ENCODE data around the gene MDM4. TPM values are rescaled to one million over a fixed set of nuclear protein-coding genes. Genes with fewer than 3 reads are reported as not detected.

Gene MDM4
- total and polyA plus RNA-seq, 4 experiments from 2014 or later, result 7.7 to 237 (median 120) TPM

GRCh38 chr1:204524986-204525385 is 8.8 kb downstream of the MDM4 start:
- Mint-ChIP-seq H3K9me3 (peaks cover 0 to 7% (median 3%) of the 10 kb centered on the region in 8 donors), H3K36me3 (peaks cover 41 to 55% of the 10 kb centered on the region in 2 donors), H3K27ac (peak overlapping the region in 4 of 7 donors; percentile 29 to 71 (median 50)), H3K4me1 (peaks cover 26 to 51% (median 41%) of the 10 kb centered on the region in 4 donors), H3K27me3 (no peaks in the 10 kb centered on the region), H3K4me3 (peak overlapping the region in 3 of 8 donors; percentile 8 to 54 (median 10))
- no peak for DNase-seq
- H3K9me3 ChIP-seq (ENCODE audit: control insufficient read depth in 1 of 2, low read length in 2 of 2), result no peaks in the 10 kb centered on the region
- intact Hi-C loops (cut with micrococcal nuclease), result no loop called here
- peaks cover 49% of the 10 kb centered on the region for H3K4me1 ChIP-seq (ENCODE audit: insufficient read depth, low read length)
- H3K36me3 ChIP-seq (ENCODE audit: insufficient read depth, low read length), result peaks cover 47% of the 10 kb centered on the region
- CTCF ChIA-PET (ENCODE audit: partially characterized antibody), result interaction anchor here (0.9 to 3.6 kb wide), 9 partner anchors 9 to 93 kb away, joined by 3 to 11 read pairs (median 5); partner anchors contain the start of gene MDM4
- POLR2A ChIA-PET (ENCODE audit: partially characterized antibody), result interaction anchor here (0.8 to 12.9 kb wide), 7 partner anchors 9 to 114 kb away, joined by 3 to 178 read pairs (median 6); partner anchors contain the start of genes MDM4 and PIK3C2B
- H3K27ac ChIP-seq (ENCODE audit: low read depth, low read length), result no peak overlapping the region
- no peak overlapping the region for H3K4me3 ChIP-seq (ENCODE audit: low read length in 2 of 2)
- H3K27me3 ChIP-seq (ENCODE audit: insufficient read depth, low read length), result no peaks in the 10 kb centered on the region

DNA sequence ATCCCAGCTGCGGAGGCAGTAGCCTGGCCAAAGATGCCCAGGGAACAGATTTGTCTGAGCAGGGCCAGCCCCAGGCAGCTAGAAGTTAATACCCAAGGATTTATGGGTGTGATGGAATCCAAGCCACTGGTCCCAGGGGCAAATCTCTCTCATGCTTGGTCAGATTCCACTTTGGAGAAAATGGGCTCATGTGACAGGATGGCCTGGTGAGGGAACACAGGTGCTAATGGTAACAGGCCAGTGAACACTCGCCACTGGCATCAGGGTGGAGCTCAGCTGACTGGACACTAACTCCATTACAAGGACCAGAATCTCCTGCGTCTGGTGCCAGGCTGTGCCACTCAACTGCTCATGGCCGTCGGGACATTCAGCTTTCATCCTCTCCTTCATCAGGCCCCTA is 12.0 kb downstream of the MDM4 start:
- Histone ChIP-seq H3K4me3 (ENCODE audit: low read length in 2 of 2) (no peak overlapping the region), H3K36me3 (ENCODE audit: insufficient read depth, low read length) (peaks cover 79% of the 10 kb centered on the region), H3K27me3 (ENCODE audit: insufficient read depth, low read length) (no peaks in the 10 kb centered on the region), H3K4me1 (ENCODE audit: insufficient read depth, low read length) (peaks cover 21% of the 10 kb centered on the region), H3K9me3 (ENCODE audit: control insufficient read depth in 1 of 2, low read length in 2 of 2) (no peaks in the 10 kb centered on the region), H3K27ac (ENCODE audit: low read depth, low read length) (no peak overlapping the region)
- H3K27ac Mint-ChIP-seq, result peak overlapping the region in 1 of 7 donors; percentile 36
- intact Hi-C loops (cut with micrococcal nuclease), result no loop called here
- no peak for DNase-seq
- peaks cover 20 to 31% (median 28%) of the 10 kb centered on the region in 4 donors for H3K4me1 Mint-ChIP-seq
- no peak overlapping the region for H3K4me3 Mint-ChIP-seq
- POLR2A ChIA-PET (ENCODE audit: partially characterized antibody), result interaction anchor here (1.3 to 4.8 kb wide), 4 partner anchors 11 to 37 kb away, joined by 3 to 23 read pairs (median 10); partner anchors contain the start of gene MDM4
- H3K36me3 Mint-ChIP-seq, result peaks cover 56 to 74% of the 10 kb centered on the region in 2 donors
- no peaks in the 10 kb centered on the region for H3K27me3 Mint-ChIP-seq
- H3K9me3 Mint-ChIP-seq, result peaks cover 0 to 7% (median 1%) of the 10 kb centered on the region in 8 donors
- CTCF ChIA-PET (ENCODE audit: partially characterized antibody), result interaction anchor here (0.8 to 3.6 kb wide), 10 partner anchors 10 to 365 kb away, joined by 3 to 11 read pairs (median 3); partner anchors contain the start of gene MDM4

GRCh38 chr1:204528677-204529076 is 12.5 kb downstream of the MDM4 start:
- Mint-ChIP-seq H3K36me3 (peaks cover 54 to 75% of the 10 kb centered on the region in 2 donors), H3K27ac (peak overlapping the region in 2 of 7 donors; percentile 36 to 42), H3K9me3 (peaks cover 0 to 4% (median 1%) of the 10 kb centered on the region in 8 donors), H3K4me3 (no peak overlapping the region), H3K4me1 (peaks cover 18 to 30% (median 25%) of the 10 kb centered on the region in 4 donors), H3K27me3 (no peaks in the 10 kb centered on the region)
- peaks cover 83% of the 10 kb centered on the region for H3K36me3 ChIP-seq (ENCODE audit: insufficient read depth, low read length)
- no peak overlapping the region for H3K27ac ChIP-seq (ENCODE audit: low read depth, low read length)
- no peaks in the 10 kb centered on the region for H3K27me3 ChIP-seq (ENCODE audit: insufficient read depth, low read length)
- no peaks in the 10 kb centered on the region for H3K9me3 ChIP-seq (ENCODE audit: control insufficient read depth in 1 of 2, low read length in 2 of 2)
- no peak for DNase-seq
- no peak overlapping the region for H3K4me3 ChIP-seq (ENCODE audit: low read length in 2 of 2)
- ChIA-PET POLR2A (ENCODE audit: partially characterized antibody) (interaction anchor here (0.7 to 4.8 kb wide), 5 partner anchors 8 to 37 kb away, joined by 3 to 23 read pairs (median 5); partner anchors contain the start of gene MDM4), CTCF (ENCODE audit: partially characterized antibody) (interaction anchor here (1.1 to 3.6 kb wide), 6 partner anchors 12 to 235 kb away, joined by 3 to 10 read pairs (median 3); partner anchors contain the start of gene MDM4)
- peaks cover 18% of the 10 kb centered on the region for H3K4me1 ChIP-seq (ENCODE audit: insufficient read depth, low read length)
- intact Hi-C loops (cut with micrococcal nuclease), result no loop called here

DNA sequence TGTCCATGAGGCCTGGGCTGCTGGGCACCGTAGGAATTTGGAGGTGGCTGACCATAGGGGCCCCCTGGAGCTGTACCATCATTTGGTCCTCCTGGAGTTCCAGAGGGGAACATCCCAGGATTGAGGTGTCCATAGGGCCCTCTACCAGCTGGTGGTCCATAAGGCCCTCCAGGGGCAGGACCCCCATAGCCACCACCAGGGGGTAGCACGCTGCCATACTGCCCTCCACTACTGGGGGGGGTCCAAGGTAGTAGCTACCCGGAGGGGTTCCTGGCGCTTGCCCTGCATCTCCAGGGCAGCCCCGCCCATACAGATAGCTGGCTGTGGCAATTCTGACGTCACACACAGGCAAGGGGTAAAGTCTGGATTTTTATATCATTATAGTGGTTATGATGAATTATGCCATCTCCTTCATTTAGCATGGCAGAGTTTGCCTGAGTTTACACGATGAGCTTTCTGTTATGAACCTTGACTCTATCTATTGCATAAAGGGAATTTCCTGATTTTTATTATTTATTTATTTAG is 13.2 kb downstream of the MDM4 start:
- H3K36me3 Mint-ChIP-seq, result peaks cover 53 to 78% of the 10 kb centered on the region in 2 donors
- H3K27ac ChIP-seq (ENCODE audit: low read depth, low read length), result no peak overlapping the region
- DNase-seq, result no peak
- POLR2A ChIA-PET (ENCODE audit: partially characterized antibody), result interaction anchor here (1.1 to 4.8 kb wide), 4 partner anchors 9 to 22 kb away, joined by 3 to 23 read pairs (median 10); partner anchors contain the start of gene MDM4
- H3K9me3 Mint-ChIP-seq, result no peaks in the 10 kb centered on the region
- H3K36me3 ChIP-seq (ENCODE audit: insufficient read depth, low read length), result peaks cover 90% of the 10 kb centered on the region
- no peak overlapping the region for H3K4me3 ChIP-seq (ENCODE audit: low read length in 2 of 2)
- CTCF ChIA-PET (ENCODE audit: partially characterized antibody), result interaction anchor here (1.1 to 1.5 kb wide), 3 partner anchors 22 to 234 kb away, joined by 3 to 4 read pairs (median 3); no protein-coding TSS in a partner anchor
- intact Hi-C loops (cut with micrococcal nuclease), result no loop called here
- H3K4me1 Mint-ChIP-seq, result peaks cover 15 to 23% (median 19%) of the 10 kb centered on the region in 4 donors
- no peak overlapping the region for H3K27ac Mint-ChIP-seq
- no peaks in the 10 kb centered on the region for H3K9me3 ChIP-seq (ENCODE audit: control insufficient read depth in 1 of 2, low read length in 2 of 2)
- H3K4me3 Mint-ChIP-seq, result no peak overlapping the region
- H3K4me1 ChIP-seq (ENCODE audit: insufficient read depth, low read length), result peaks cover 12% of the 10 kb centered on the region
- no peaks in the 10 kb centered on the region for H3K27me3 Mint-ChIP-seq
- no peaks in the 10 kb centered on the region for H3K27me3 ChIP-seq (ENCODE audit: insufficient read depth, low read length)

DNA sequence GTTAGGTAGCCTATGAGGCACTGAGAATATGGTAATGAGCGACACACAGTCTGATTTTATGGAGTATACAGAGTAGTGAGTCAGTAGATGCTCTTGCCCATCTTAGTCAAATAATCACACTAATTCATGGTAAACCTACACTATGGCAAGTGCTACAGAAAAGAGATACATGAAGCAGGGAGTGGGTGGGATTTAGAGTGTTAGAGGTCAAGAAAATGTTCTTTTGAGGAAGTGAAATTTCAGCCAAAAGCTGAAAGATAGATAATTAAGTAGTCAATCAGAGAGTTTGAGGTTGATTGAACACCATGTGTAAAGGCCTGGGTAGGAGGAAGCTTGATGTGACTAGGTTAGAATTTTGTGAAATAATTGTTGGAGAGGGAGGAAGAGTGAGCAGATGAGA is 14.7 kb downstream of the MDM4 start:
- Histone ChIP-seq H3K36me3 (ENCODE audit: insufficient read depth, low read length) (peaks cover 87% of the 10 kb centered on the region), H3K4me3 (ENCODE audit: low read length in 2 of 2) (no peak overlapping the region), H3K27me3 (ENCODE audit: insufficient read depth, low read length) (no peaks in the 10 kb centered on the region), H3K27ac (ENCODE audit: low read depth, low read length) (no peak overlapping the region), H3K9me3 (ENCODE audit: control insufficient read depth in 1 of 2, low read length in 2 of 2) (no peaks in the 10 kb centered on the region), H3K4me1 (ENCODE audit: insufficient read depth, low read length) (no peaks in the 10 kb centered on the region)
- no peak overlapping the region for H3K4me3 Mint-ChIP-seq
- intact Hi-C loops (cut with micrococcal nuclease), result no loop called here
- no peaks in the 10 kb centered on the region for H3K27me3 Mint-ChIP-seq
- CTCF ChIA-PET (ENCODE audit: partially characterized antibody), result interaction anchor here (1.1 to 1.7 kb wide), 3 partner anchors 16 to 100 kb away, joined by 3 to 6 read pairs (median 3); no protein-coding TSS in a partner anchor
- DNase-seq, result no peak
- POLR2A ChIA-PET (ENCODE audit: partially characterized antibody), result interaction anchor here (4.8 kb wide), 1 partner anchor 14 kb away, joined by 23 read pairs; the partner anchor contains the start of gene MDM4
- H3K27ac Mint-ChIP-seq, result peak overlapping the region in 5 of 7 donors; percentile 1 to 85 (median 46)
- H3K4me1 Mint-ChIP-seq, result peaks cover 10 to 17% (median 13%) of the 10 kb centered on the region in 4 donors
- H3K9me3 Mint-ChIP-seq, result no peaks in the 10 kb centered on the region
- H3K36me3 Mint-ChIP-seq, result peaks cover 48 to 73% of the 10 kb centered on the region in 2 donors

DNA sequence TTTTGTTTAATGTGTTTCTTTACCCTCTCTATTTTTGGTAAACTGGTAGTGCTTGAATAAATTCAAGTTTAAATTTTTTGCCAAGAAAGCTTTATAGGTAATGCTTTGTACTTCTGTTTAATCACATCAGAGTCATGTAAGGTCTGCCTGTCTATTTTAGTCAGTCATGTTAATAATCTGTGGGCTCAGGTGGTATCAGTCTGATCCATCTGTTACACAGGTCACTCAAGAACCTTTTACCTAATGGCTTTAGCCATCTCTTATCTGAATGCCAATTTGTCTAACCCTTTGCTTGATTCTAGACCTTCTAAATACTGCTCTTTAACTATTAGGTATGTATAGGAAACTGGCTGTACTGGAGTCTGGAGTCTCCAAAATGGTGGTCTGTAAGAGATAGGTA is 16.6 kb downstream of the MDM4 start:
- H3K4me1 ChIP-seq (ENCODE audit: insufficient read depth, low read length), result no peaks in the 10 kb centered on the region
- Mint-ChIP-seq H3K27me3 (no peaks in the 10 kb centered on the region), H3K4me1 (peaks cover 15 to 22% (median 19%) of the 10 kb centered on the region in 4 donors), H3K27ac (peak overlapping the region in 3 of 7 donors; percentile 1 to 50 (median 27)), H3K36me3 (peaks cover 55 to 80% of the 10 kb centered on the region in 2 donors), H3K9me3 (no peaks in the 10 kb centered on the region), H3K4me3 (no peak overlapping the region)
- no peaks in the 10 kb centered on the region for H3K27me3 ChIP-seq (ENCODE audit: insufficient read depth, low read length)
- H3K36me3 ChIP-seq (ENCODE audit: insufficient read depth, low read length), result peaks cover 80% of the 10 kb centered on the region
- ChIA-PET POLR2A (ENCODE audit: partially characterized antibody) (interaction anchor here (1.3 kb wide), 1 partner anchor 17 kb away, joined by 3 read pairs; the partner anchor contains the start of gene MDM4), CTCF (ENCODE audit: partially characterized antibody) (interaction anchor here (1.0 kb wide), 1 partner anchor 13 kb away, joined by 3 read pairs; no protein-coding TSS in a partner anchor)
- H3K27ac ChIP-seq (ENCODE audit: low read depth, low read length), result no peak overlapping the region
- intact Hi-C loops (cut with micrococcal nuclease), result no loop called here
- no peaks in the 10 kb centered on the region for H3K9me3 ChIP-seq (ENCODE audit: control insufficient read depth in 1 of 2, low read length in 2 of 2)
- H3K4me3 ChIP-seq (ENCODE audit: low read length in 2 of 2), result no peak overlapping the region
- DNase-seq, result no peak

GRCh38 chr1:204541626-204542025 is 25.4 kb downstream of the MDM4 start:
- H3K27me3 ChIP-seq (ENCODE audit: insufficient read depth, low read length), result no peaks in the 10 kb centered on the region
- ChIA-PET CTCF (ENCODE audit: partially characterized antibody) (interaction anchor here (0.9 to 1.7 kb wide), 3 partner anchors 35 to 111 kb away, joined by 3 to 4 read pairs (median 3); no protein-coding TSS in a partner anchor), POLR2A (ENCODE audit: partially characterized antibody) (interaction anchor here (0.6 to 9.3 kb wide), 3 partner anchors 23 to 43 kb away, joined by 3 to 178 read pairs (median 3); partner anchors contain the start of gene MDM4)
- Mint-ChIP-seq H3K4me3 (peak overlapping the region in 2 of 8 donors; percentile 9 to 16), H3K9me3 (no peaks in the 10 kb centered on the region), H3K27me3 (no peaks in the 10 kb centered on the region), H3K36me3 (peaks cover 62 to 76% of the 10 kb centered on the region in 2 donors), H3K4me1 (peaks cover 31 to 67% (median 51%) of the 10 kb centered on the region in 4 donors), H3K27ac (peak overlapping the region in 6 of 7 donors; percentile 8 to 91 (median 54))
- H3K27ac ChIP-seq (ENCODE audit: low read depth, low read length), result no peak overlapping the region
- H3K4me1 ChIP-seq (ENCODE audit: insufficient read depth, low read length), result peaks cover 46% of the 10 kb centered on the region
- no peaks in the 10 kb centered on the region for H3K9me3 ChIP-seq (ENCODE audit: control insufficient read depth in 1 of 2, low read length in 2 of 2)
- H3K4me3 ChIP-seq (ENCODE audit: low read length in 2 of 2), result no peak overlapping the region
- peaks cover 61% of the 10 kb centered on the region for H3K36me3 ChIP-seq (ENCODE audit: insufficient read depth, low read length)
- intact Hi-C loops (cut with micrococcal nuclease), result no loop called here
- DNase-seq, result no peak
